Smooth muscle cell of bladder (primary cell): ENCODE results near the gene HECW1. TPM values are rescaled to one million over a fixed set of nuclear protein-coding genes. Genes with fewer than 3 reads are reported as not detected.

Experiments
- total RNA-seq: library from RNA; depleted of rRNA; stranded (reverse); fragments of >200 nt; gene quantifications from 2 replicates; pipeline ENCODE4 v1.2.3, GENCODE V29; 2014

Gene HECW1
- total RNA-seq: 3.1 and 3.8 TPM in 2 replicates

DNA sequence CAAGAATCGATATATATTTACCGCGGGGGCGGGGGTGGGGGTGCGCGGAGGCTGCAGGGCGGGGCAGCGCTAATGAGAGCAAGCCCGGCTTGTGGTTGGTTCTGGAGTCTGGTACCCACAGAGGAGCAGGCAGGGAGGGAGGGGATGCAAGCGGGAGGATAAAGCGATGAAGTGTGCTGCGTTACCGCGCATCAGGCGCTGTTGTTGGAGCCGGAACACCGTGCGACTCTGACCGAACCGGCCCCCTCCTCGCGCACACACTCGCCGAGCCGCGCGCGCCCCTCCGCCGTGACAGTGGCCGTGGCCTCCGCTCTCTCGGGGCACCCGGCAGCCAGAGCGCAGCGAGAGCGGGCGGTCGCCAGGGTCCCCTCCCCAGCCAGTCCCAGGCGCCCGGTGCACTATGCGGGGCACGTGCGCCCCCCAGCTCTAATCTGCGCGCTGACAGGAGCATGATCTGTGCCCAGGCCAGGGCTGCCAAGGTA lies at the start of gene HECW1:
TSS of gene HECW1 (plus strand) at position 189 of the 482 bp plus-strand sequence. CDS start 131,259 bp downstream, outside the sequence.

DNA sequence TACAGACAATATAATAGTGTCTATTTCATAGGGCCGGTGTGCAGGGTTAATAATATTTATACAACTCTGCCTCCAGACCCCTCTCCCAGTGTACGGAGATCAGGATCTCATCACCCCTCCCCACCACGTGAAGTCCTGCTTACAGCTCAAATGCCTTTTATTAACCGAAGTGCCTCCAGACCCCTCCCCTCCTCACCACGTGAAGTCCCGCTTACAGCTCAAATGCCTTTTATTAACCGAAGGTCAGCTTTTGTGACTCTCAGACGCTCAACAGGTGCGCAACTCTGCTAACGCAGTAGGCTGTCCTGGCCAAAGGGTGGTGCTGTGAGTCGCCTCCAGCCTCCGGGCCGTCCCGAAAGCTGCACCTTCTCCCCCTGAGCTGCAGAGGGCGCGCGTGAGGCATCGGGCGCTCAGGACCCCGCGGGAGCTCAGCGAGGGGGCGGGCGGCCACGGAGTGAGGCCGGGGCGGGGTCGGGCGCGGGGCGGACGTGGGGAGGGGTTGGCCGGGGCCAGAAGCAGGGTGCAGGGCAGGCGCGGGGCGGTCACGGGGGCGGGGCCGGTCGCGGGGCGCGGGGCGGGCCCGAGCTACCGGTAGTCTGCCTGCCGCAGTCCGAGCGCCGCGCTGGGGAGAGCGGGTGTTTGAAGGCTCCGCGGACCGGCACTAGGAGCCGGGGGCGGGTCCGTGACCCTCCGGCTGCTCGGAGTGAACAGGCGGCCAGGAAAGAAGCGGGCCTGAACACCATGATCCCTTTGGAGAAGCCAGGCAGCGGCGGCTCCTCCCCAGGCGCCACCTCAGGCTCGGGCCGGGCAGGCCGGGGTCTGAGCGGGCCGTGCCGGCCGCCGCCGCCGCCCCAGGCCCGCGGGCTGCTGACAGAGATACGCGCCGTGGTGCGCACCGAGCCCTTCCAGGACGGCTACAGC lies 470.3 kb downstream of the HECW1 start, which contains the start of gene STK17A:
TSS of gene STK17A (plus strand) at position 606 of the 921 bp plus-strand sequence. CDS start at position 742, 136 bp downstream.

Other genes starting within 250 kb of the HECW1 start
- 3.3 and 5.1 TPM in 2 replicates for gene C7orf25, start 200.6 kb upstream of the HECW1 start, total RNA-seq
- gene PSMA2, start 180.5 kb upstream of the HECW1 start, total RNA-seq: 44.6 and 54.5 TPM in 2 replicates
- 59.8 and 63.1 TPM in 2 replicates for gene MRPL32, start 180.3 kb upstream of the HECW1 start, total RNA-seq